Mesenchymal stem cell (in vitro differentiated cells and primary cell): ENCODE results near the gene C15orf39. TPM values are rescaled to one million over a fixed set of nuclear protein-coding genes. Genes with fewer than 3 reads are reported as not detected.

Experiments used
- small RNA-seq: library from polyadenylated mRNA; stranded (forward); fragments of <200 nt; extraction: miRNeasy Mini kit (QIAGEN cat#:217004); gene quantifications from one replicate; pipeline ENCODE3, GENCODE V24; 2013; ENCODE audit warnings: low read depth

The C15orf39 gene

Small RNA genes lying within 50 kb of the gene (small RNA-seq; reads per million reads assigned to genes)
- not detected for gene AC068338.1
